ENCODE measurements around the gene TMEM132E. TPM values are rescaled to one million over a fixed set of nuclear protein-coding genes. Genes with fewer than 3 reads are reported as not detected.

Gene TMEM132E
- total and polyA plus RNA-seq, 9 donors: 0.07 to 0.80 (median 0.22) TPM

GRCh38 chr17:34654881-34655276 is 75.5 kb downstream of the TMEM132E start:
- H3K27me3 ChIP-seq (ENCODE audit: control insufficient read depth, insufficient read depth, low read length): peaks cover 29% of the 10 kb centered on the region
- DNase-seq: no peak
- WGBS (ENCODE audit: insufficient coverage): 33% methylated on average over 1 of the region's 3 CpGs

DNA sequence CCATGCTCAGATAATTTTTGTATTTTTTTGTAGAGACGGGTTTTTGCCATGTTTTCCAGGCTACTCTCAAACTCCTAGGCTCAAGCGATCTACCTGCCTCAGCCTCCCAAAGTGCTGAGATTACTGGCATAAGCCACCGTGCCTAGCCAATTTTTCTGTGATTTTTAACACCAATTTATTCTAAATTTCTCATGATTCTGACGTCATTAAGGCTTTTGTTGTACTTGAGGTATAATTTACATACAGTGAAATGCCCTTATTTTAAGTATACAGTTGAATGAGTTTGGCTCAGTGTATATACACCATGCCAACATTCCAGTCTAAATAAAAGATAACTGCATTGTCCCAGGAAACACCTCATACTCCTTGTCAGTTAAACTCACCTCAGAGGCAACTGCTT is 77.4 kb downstream of the TMEM132E start:
- Histone ChIP-seq H3K4me3 (ENCODE audit: low read length) (no peak overlapping the region), H3K36me3 (ENCODE audit: control insufficient read depth, insufficient read depth, low read length) (no peaks in the 10 kb centered on the region), H3K27me3 (ENCODE audit: control insufficient read depth, insufficient read depth, low read length) (peaks cover 20% of the 10 kb centered on the region), H3K4me1 (ENCODE audit: control insufficient read depth, insufficient read depth, low read length) (peaks cover 3% of the 10 kb centered on the region), H3K27ac (ENCODE audit: low read length) (no peak overlapping the region), H3K9me3 (replicated peaks; ENCODE audit: control insufficient read depth, low read depth, low read length) (no peaks in the 10 kb centered on the region)
- no peak for DNase-seq
- 82% methylated on average over 2 of the region's 4 CpGs for WGBS (ENCODE audit: insufficient coverage)

More at GRCh38 chr17:34654881-34655276, 75.5 kb downstream of the TMEM132E start:
- Histone ChIP-seq H3K9me3 (replicated peaks; ENCODE audit: control insufficient read depth, low read depth, low read length) (no peaks in the 10 kb centered on the region), H3K4me3 (ENCODE audit: low read length) (no peak overlapping the region), H3K36me3 (ENCODE audit: control insufficient read depth, insufficient read depth, low read length) (no peaks in the 10 kb centered on the region), H3K4me1 (ENCODE audit: control insufficient read depth, insufficient read depth, low read length) (peaks cover 3% of the 10 kb centered on the region), H3K27ac (ENCODE audit: low read length) (no peak overlapping the region)

DNA sequence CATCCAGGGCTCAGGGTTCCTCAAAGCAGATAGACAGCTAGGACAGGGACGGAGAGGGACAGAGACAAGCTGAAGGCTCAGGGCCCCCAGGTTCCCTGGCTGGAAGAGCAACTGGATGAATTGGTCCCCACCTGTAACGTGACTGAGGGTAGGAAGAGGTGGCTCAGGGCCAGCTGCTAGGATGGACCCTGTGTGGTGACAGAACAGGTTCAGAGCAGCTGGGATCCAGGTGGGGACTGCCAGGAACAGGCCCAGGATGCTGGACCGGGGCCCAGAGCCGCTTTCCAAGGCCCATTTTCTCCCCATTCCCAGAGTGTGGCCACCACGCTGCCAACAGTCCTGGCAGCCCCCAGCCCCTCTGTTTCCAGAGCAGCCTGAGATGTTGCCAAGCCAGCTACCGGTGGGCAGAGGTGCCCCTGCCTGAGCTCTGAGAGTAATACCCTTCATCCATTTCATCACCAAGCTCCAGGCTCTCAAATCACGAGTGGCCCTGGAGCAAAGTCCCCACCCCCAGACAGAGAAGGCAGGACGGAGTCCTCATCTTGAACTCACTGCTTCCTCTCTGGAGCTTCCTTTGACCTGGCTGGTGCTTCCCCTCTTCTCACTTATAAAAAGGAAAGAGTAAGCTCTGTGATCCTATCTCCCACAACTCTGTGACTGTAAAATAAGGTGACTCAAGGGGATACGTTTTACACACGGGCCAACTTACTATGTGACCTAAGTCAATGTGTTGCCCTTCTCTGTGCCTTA is 79.6 kb downstream of the TMEM132E start:
- Histone ChIP-seq H3K27ac (ENCODE audit: low read length) (no peak overlapping the region), H3K27me3 (ENCODE audit: control insufficient read depth, insufficient read depth, low read length) (peaks cover 13% of the 10 kb centered on the region), H3K4me3 (ENCODE audit: low read length) (no peak overlapping the region), H3K36me3 (ENCODE audit: control insufficient read depth, insufficient read depth, low read length) (no peaks in the 10 kb centered on the region), H3K9me3 (replicated peaks; ENCODE audit: control insufficient read depth, low read depth, low read length) (no peaks in the 10 kb centered on the region), H3K4me1 (ENCODE audit: control insufficient read depth, insufficient read depth, low read length) (no peaks in the 10 kb centered on the region)
- no peak for DNase-seq
- whole genome bisulfite sequencing (ENCODE audit: insufficient coverage): 63% methylated on average over 7 of the region's 10 CpGs

- 18% methylated on average over 2 of the region's 3 CpGs for WGBS (ENCODE audit: insufficient coverage)
- no peak for DNase-seq
- H3K4me3 ChIP-seq (ENCODE audit: low read length): no peak overlapping the region
- H3K36me3 ChIP-seq (ENCODE audit: control insufficient read depth, insufficient read depth, low read length): no peaks in the 10 kb centered on the region
- H3K4me1 ChIP-seq (ENCODE audit: control insufficient read depth, insufficient read depth, low read length): no peaks in the 10 kb centered on the region
- peaks cover 37% of the 10 kb centered on the region for H3K27me3 ChIP-seq (ENCODE audit: control insufficient read depth, insufficient read depth, low read length)
- no peak overlapping the region for H3K27ac ChIP-seq (ENCODE audit: low read length)
- H3K9me3 ChIP-seq (replicated peaks; ENCODE audit: control insufficient read depth, low read depth, low read length): no peaks in the 10 kb centered on the region
Measured at GRCh38 chr17:34663714-34664113, 84.3 kb downstream of the TMEM132E start.

- H3K27ac ChIP-seq (ENCODE audit: low read length): no peak overlapping the region
- H3K27me3 ChIP-seq (ENCODE audit: control insufficient read depth, insufficient read depth, low read length): peaks cover 38% of the 10 kb centered on the region
- 0% methylated on average over 3 of the region's 12 CpGs for WGBS (ENCODE audit: insufficient coverage)
- H3K36me3 ChIP-seq (ENCODE audit: control insufficient read depth, insufficient read depth, low read length): no peaks in the 10 kb centered on the region
- no peaks in the 10 kb centered on the region for H3K9me3 ChIP-seq (replicated peaks; ENCODE audit: control insufficient read depth, low read depth, low read length)
- no peaks in the 10 kb centered on the region for H3K4me1 ChIP-seq (ENCODE audit: control insufficient read depth, insufficient read depth, low read length)
- DNase-seq: no peak
- no peak overlapping the region for H3K4me3 ChIP-seq (ENCODE audit: low read length)
Measured at GRCh38 chr17:34665150-34665806, 85.9 kb downstream of the TMEM132E start.

DNA sequence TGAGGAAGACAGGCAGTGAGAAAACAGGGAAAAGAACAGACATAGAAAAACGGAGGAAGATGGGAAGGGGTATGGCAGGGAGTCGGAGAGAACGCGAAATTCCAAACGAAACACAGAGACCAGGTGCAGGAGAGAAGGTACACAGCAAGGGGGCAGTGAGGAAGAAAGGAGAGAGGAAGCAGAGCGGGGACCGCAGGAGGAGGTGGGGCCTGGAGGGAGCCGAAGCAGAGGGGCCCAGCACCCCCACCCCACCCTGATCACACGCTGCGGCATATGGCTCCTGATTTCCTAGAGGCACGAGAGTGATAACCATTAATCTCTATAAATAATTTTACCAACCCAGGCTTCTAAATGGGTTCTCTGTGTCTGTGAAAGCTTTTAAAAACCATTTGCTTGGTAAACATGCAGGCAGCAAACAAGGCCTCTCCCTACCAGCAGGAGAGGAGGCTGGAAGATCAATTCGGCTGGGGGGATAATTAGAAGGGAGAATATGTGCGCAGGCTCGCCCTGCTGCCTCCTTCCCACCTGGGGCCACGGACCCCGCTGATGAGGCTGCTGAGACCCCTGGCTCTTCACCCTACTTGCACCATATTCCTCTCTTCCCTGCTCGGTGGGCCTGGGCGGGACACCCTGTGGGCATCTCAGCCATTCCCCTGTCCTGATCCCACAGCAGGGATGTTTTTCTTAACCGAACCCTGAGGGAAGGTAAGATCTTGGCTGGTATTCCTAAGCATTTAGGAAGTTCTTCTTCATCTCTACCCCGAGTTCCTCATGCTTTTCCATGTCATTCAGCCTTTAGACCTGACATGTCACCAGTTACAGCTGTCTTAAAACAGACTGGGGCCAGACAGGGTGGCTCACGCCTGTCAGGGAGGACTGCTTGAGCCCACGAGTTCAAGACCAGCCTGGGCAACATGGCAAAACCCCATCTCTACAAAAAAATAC is 86.7 kb downstream of the TMEM132E start:
- H3K4me3 ChIP-seq (ENCODE audit: low read length): no peak overlapping the region
- DNase-seq: no peak
- no peak overlapping the region for H3K27ac ChIP-seq (ENCODE audit: low read length)
- 31% methylated on average over 11 of the region's 22 CpGs for WGBS (ENCODE audit: insufficient coverage)
- no peaks in the 10 kb centered on the region for H3K36me3 ChIP-seq (ENCODE audit: control insufficient read depth, insufficient read depth, low read length)
- no peaks in the 10 kb centered on the region for H3K9me3 ChIP-seq (replicated peaks; ENCODE audit: control insufficient read depth, low read depth, low read length)
- H3K27me3 ChIP-seq (ENCODE audit: control insufficient read depth, insufficient read depth, low read length): peaks cover 41% of the 10 kb centered on the region
- no peaks in the 10 kb centered on the region for H3K4me1 ChIP-seq (ENCODE audit: control insufficient read depth, insufficient read depth, low read length)

- no peak for DNase-seq
- Histone ChIP-seq H3K9me3 (replicated peaks; ENCODE audit: control insufficient read depth, low read depth, low read length) (no peaks in the 10 kb centered on the region), H3K27me3 (ENCODE audit: control insufficient read depth, insufficient read depth, low read length) (peaks cover 41% of the 10 kb centered on the region), H3K27ac (ENCODE audit: low read length) (no peak overlapping the region), H3K4me3 (ENCODE audit: low read length) (no peak overlapping the region), H3K36me3 (ENCODE audit: control insufficient read depth, insufficient read depth, low read length) (no peaks in the 10 kb centered on the region), H3K4me1 (ENCODE audit: control insufficient read depth, insufficient read depth, low read length) (no peaks in the 10 kb centered on the region)
- no CpG with 5 or more reads among the region's 2 CpGs for WGBS (ENCODE audit: insufficient coverage)
Measured at GRCh38 chr17:34667656-34668055, 88.3 kb downstream of the TMEM132E start.

- no peak for DNase-seq
- no peaks in the 10 kb centered on the region for H3K4me1 ChIP-seq (ENCODE audit: control insufficient read depth, insufficient read depth, low read length)
- H3K4me3 ChIP-seq (ENCODE audit: low read length): no peak overlapping the region
- H3K36me3 ChIP-seq (ENCODE audit: control insufficient read depth, insufficient read depth, low read length): no peaks in the 10 kb centered on the region
- WGBS (ENCODE audit: insufficient coverage): 65% methylated on average over 3 of the region's 3 CpGs
- H3K27me3 ChIP-seq (ENCODE audit: control insufficient read depth, insufficient read depth, low read length): peaks cover 40% of the 10 kb centered on the region
- H3K27ac ChIP-seq (ENCODE audit: low read length): no peak overlapping the region
- H3K9me3 ChIP-seq (replicated peaks; ENCODE audit: control insufficient read depth, low read depth, low read length): no peaks in the 10 kb centered on the region
Measured at GRCh38 chr17:34668206-34668605, 88.8 kb downstream of the TMEM132E start.

DNA sequence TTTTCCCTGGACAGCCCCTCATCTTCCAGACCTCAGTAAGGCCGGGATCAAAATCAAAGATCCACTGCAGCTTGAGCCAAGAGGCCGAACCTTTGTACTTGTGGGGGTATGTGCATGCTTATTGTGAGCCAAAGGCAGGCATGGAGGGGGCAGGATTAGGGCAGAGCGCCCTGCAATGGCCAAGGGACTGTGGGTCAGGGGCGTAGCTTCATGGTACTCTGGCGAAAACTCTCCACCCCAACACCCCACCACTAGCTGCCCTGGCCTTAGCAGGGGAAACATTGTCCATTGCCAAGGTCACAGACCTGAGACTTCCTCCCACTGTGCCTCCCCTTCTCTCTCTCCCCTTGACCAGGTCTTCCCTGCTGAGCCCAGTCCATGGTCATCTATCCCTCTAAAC is 90.1 kb downstream of the TMEM132E start:
- Histone ChIP-seq H3K9me3 (replicated peaks; ENCODE audit: control insufficient read depth, low read depth, low read length) (no peaks in the 10 kb centered on the region), H3K27ac (ENCODE audit: low read length) (no peak overlapping the region), H3K36me3 (ENCODE audit: control insufficient read depth, insufficient read depth, low read length) (no peaks in the 10 kb centered on the region), H3K4me1 (ENCODE audit: control insufficient read depth, insufficient read depth, low read length) (no peaks in the 10 kb centered on the region), H3K27me3 (ENCODE audit: control insufficient read depth, insufficient read depth, low read length) (peaks cover 38% of the 10 kb centered on the region), H3K4me3 (ENCODE audit: low read length) (no peak overlapping the region)
- WGBS (ENCODE audit: insufficient coverage): 76% methylated on average over 2 of the region's 5 CpGs
- DNase-seq: no peak

DNA sequence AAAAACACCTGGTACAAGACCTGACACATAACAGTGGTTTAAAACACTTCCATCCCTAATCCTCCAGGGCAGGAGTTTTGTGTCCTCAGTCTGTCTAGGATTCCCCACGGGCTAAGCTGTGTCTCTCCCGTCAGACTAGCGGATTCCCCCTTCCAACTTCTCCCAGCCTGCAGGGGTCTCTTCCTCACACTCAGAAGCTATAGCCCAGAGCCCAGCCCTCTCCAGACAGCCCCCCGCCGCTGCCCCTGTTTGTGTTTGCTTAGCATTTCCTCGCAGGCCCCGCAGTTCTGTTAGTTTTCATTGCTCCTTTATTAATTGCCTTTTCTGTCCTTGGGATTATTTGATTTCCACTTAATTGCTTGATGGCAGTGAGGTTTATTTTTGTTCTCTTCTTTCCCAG is 91.2 kb downstream of the TMEM132E start:
- Histone ChIP-seq H3K36me3 (ENCODE audit: control insufficient read depth, insufficient read depth, low read length) (no peaks in the 10 kb centered on the region), H3K4me1 (ENCODE audit: control insufficient read depth, insufficient read depth, low read length) (no peaks in the 10 kb centered on the region), H3K27me3 (ENCODE audit: control insufficient read depth, insufficient read depth, low read length) (peaks cover 27% of the 10 kb centered on the region), H3K4me3 (ENCODE audit: low read length) (no peak overlapping the region), H3K27ac (ENCODE audit: low read length) (no peak overlapping the region), H3K9me3 (replicated peaks; ENCODE audit: control insufficient read depth, low read depth, low read length) (no peaks in the 10 kb centered on the region)
- WGBS (ENCODE audit: insufficient coverage): 42% methylated on average over 3 of the region's 7 CpGs
- no peak for DNase-seq
